HG02610 (cell line): ENCODE measurements around the gene SLC6A19.

Source experiments
- ATAC-seq: cut with Tn5 transposase; IDR thresholded peaks from one replicate; pipeline ENCODE4 v1.9.1; 2021; ENCODE audit warnings: mild to moderate bottlenecking, moderate library complexity; ENCODE audit not compliant: unreplicated experiment

SLC6A19 gene

DNA sequence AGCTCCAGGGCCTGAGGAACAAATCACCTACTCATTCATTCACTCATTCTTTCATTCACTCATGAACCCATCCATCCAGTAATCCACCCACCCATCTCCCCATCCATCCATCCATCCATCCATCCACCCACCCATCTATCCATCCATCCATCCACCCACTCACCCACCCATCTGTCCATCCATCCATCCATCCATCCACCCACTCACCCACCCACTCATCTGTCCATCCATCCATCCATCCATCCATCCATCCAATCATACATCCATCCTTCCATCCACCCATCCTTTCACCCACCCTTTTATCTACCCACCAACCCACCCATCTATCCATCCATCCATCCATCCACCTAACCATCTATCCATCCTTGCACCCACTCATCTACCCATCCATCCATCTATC is 35.5 kb upstream of the SLC6A19 start:
- ATAC-seq = no peak

DNA sequence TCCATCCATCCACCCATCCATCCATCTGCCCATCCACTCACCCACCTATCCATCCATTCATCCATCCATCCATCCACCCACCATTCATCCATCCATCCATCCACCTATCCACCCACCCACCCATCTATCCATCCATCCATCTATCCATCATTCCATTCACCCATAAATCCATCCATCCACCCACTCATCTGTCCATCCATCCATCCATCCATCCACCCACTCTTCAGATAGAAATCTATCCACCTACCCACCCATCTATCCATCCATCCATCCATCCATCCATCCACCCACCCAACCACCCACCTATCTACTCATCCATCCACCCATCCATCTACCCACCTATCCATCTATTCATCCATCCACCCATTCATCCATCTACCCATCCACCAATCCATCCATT is 35.0 kb upstream of the SLC6A19 start:
- ATAC-seq = no peak

DNA sequence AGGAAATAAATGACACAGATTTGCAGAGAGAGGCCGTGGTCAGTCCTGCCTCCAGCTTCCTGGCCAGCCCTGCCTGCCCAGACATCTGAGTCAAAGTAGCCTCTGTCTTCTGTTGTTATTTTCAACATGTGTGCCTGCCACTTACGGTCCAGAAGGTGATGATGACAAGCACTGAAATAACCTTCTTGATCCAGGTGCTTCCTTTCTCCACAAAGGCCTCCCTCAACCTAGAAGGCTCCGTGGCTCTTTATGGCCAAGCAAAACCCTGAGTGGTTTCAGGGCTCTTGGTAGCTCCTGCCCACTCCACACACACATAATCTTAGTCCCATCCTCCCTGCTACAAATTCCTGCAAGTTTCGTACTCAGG is 34.1 kb upstream of the SLC6A19 start:
- no peak for ATAC-seq

DNA sequence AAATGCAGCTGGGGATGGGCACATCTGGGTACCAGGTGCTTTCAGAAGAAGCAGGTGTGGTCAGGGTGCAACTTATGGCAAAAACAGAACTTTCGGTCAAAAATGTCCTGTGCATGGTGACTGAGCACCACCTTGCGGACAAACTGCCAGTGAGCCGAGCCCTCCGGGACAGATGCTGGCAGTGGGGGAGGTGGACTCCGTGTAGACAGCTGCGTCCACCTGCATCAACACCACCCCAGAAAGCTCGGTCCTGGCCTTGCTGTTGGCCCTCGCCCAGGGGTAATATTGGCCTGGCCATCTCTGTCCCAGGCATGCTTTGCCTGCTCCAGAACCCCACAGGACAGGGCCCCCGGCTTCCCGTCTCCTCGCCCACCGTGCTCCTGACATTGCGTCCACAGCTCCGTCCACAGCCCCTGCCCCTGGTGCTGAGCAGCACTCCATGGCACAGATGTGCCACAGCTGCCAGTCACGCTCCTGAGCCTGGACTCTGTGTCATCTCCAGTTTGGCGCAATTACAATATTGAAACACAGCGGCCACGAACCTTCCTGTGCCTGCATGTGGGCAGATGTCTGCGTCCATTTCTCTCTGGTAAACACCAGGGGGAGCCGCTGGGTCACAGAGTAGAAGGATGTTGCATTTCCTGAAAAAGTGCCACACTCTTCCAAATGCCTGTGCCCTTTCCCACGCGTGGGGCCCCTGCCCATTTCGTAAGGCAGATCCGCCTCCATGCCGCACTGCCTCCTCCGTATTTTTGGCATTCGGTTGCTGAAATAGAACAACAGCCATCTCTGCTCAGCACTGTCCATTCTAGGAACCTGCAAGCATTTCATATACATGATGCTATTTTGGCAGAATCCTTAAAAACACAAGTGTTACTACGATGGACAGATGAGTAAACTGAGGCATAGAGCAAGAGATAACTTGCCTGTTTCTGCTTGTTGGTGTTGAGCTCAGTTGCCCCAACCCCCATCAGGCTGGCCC is 33.4 kb upstream of the SLC6A19 start:
- ATAC-seq = no peak

DNA sequence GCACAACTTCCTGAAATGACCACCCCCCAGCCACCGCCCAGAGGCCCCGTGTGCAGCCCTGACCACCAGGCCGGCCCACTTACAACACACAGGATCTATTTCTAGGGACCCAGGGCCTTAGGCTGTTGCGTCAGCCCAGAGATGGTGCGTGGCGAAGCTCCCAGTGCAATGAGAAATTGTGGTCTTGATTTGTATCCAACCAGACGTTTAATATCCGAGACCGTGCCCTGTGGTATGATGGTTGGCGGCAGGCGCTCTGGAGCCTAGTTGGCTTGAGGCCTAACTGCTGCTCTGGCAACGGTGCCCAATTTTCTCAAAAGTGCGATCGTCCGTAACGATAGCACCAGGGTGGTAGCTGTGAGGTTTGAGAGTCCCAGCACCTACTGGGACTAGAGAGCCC is 32.6 kb upstream of the SLC6A19 start:
- no peak for ATAC-seq

DNA sequence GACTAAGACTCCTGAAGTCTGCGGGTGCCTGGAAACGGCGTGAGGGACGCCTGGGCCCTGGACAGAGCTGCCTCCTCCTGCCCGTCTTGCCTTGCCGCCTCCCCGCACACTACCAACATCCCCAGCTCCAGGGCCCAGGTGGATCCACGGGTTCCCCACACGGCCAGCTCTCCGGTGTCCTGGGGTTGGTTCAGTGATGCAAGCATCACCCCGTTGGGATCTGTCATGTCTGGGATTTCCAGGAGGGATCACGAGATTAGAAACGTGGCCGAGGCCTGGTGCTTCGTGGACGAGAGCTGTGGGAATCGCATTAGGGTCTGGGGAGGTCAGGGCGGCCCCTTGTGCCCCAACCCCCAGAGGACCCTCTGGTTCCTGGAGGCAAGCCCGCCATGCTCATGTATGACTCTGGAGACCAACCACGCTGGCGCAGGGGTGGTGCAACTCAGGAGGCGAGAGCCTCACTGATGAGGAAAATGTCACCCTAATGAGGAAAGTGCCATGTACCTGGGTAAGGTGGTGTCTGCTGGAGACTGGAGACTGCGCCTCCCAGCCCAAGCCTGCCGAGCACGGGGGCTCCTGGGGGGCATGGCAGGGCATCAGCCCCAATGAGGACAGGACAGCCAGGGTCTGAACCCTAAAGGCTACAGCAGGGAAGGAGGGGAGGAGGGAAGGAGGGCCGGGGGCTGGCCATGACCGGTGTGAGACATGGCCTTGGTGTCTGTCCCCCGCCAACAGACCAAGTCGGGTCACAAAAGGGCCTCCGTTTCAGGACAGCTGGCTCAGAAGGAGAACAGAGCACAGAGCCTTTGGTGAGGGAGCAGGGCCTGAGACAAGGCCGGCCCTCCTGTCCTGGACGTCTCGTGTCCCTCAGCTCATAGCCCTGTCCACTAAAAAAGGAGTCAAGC is 31.9 kb upstream of the SLC6A19 start:
- no peak for ATAC-seq

DNA sequence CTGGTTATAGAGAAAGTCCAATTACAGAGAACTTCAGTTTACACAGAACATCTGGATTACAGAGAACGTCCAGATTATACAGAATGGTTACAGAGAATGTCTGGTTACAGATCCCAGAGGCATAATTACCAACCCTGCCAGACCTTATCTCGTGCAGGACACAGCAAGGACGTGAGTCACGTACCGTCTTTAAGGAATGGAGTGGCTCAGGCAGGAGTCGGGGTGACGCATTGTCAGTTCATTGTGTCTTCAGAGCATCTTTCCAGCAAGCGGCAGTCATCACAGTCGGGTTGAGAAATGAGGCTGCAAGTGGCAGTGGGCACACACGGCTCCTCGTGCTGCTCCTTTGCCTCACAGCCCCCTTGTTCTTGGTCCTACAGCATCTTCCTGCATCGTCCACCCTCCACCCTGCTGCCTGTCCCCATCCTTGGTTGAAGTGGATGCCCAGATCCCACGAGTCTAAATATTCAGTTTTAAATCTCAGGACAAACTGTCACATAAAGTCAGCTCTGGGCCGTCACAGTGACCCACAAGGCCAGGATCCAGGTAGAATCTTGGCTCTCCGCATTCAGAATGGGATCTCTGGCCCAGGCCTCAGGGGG is 30.0 kb upstream of the SLC6A19 start:
- no peak for ATAC-seq

DNA sequence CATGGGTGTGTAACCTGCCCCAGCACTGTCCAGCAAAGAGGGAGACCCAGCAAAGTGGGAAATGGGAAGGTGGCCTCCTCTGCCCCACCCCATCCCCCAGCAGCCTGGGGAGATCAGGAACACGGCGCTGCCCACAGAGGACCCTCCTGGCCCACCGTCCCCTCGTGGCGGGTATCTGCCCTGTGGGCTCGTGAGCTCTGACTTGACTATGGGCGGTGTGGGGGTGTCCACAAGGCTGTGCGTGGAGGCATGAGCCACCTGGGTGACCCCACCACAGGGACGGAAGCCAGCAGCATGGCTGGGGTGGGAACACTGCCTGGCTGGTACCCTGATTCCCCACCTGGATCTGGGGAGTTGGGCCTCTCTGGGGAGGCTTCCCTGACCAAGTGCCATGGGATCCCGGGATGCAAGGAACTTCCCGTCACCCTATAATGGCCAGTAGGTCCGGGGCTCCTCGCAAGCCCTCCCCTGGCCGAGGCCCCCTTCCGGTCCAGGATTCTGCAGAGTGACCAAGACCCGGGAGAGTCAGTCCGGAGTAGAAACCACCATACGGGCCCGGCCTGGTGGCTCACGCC is 29.3 kb upstream of the SLC6A19 start:
- ATAC-seq = no peak

DNA sequence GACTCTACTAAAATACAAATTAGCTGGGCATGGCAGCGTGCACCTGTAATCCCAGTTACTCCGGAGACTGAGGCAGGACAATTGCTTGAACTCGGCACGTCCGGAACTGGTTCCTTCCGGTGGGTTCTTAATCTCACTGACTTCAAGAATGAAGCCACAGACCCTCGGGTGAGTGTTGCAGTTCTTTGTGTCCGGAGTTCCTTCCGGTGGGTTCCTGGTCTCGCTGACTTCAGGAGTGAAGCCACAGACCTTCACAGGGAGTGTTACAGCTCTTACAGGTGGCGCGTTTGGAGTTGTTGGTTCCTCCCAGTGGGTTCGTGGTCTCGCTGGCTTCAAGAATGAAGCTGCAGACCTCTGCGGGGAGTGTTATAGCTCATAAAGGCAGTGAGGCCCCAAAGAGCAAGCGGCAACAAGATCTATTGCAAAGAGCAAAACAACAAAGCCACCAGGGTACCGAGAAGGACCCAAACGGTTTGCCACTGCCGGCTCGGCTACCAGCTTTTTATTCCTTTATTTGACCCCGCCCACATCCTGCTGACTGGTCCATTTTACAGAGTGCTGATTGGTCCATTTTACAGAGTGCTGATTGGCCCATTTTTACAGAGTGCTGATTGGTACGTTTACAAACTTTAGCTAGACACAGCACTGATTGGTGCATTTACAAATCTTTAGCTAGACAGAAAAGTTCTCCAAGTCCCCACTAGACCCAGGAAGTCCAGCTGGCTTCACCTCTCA is 28.6 kb upstream of the SLC6A19 start:
- no peak for ATAC-seq

DNA sequence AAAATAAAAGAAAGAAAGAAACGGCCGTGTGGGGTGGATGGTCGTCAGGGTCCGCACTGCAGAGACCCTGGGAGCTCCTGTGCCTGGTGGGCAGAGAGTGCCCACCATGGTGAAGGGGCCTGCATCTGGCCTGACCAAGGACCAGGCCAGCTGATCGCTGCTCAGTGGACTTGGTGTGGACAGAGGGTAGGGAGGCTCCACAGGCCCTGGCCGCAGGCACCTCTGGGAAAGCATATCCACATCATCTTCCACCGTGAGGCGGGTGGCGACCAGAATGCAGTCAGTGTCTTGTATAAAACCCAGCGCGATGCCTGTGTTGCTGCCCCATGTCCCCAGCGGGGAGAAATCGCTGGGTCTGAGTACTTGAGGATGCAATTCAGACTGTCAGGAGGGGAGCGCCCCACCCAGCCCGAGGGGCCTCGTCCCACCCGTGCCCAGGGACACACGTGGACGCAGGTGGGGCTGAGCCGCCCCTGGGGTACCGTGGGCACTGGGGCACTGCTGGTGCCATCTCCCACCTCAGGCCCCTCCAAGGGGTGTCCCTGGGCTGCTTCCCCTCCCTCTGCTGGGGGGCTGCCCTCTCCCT is 27.8 kb upstream of the SLC6A19 start:
- no peak for ATAC-seq

DNA sequence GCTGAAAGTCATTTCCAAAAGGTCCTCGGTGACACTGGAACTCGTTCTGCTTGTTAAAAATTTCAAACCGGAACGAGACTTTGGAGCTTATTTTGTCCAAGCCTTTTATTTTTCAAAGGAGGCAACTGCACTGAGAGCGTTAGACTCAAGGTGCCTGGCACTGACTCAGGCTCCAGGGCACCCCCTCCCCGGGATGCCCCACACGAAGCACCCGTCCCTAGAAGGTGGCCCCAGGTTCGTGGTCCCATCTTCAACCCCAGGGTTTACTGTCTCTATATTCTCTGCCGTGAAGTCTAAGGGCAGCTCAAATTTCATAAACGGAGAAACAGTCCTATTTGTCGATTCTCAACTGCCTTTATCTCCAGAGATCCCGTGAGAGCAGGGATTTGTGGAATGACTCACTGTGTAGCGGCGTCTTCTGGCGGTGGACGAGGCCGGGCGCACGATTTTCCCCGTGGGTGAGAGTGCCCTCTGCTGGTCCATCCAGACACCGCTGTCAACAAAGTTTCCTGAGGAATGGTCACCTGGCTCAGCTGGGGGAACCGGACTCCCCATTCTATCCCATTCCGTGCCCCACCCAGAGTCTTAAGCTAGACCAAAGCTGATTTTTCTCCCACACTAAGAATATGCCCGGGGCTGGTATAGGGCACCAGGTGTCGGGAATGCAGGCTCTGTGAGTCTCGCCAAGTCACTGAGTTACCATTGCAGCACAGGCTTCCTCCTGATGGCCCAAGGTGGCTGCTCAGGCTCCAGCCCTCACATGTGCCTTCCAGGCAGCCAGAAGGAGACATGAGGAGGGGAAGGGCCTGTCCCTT is 27.1 kb upstream of the SLC6A19 start:
- no peak for ATAC-seq

DNA sequence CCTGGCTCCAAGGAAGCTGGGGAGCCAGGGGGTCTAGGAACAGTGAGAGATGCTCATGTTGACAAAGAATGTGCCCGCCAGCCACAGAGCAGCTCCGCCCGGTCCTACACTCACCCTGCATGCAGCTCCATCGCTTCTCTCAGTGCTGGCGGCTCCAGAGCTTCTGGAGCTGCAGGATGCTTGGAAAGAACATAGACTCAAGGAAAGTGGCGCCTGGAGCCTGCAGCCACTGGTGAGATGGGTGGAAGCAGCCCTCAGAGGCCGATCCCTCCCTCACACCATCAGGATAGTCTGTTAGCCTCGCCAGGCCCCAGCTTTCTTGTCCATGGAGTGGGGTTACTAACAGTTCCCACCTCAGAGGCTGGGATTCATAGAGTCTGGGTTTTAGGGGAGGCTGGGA is 26.4 kb upstream of the SLC6A19 start:
- no peak for ATAC-seq

DNA sequence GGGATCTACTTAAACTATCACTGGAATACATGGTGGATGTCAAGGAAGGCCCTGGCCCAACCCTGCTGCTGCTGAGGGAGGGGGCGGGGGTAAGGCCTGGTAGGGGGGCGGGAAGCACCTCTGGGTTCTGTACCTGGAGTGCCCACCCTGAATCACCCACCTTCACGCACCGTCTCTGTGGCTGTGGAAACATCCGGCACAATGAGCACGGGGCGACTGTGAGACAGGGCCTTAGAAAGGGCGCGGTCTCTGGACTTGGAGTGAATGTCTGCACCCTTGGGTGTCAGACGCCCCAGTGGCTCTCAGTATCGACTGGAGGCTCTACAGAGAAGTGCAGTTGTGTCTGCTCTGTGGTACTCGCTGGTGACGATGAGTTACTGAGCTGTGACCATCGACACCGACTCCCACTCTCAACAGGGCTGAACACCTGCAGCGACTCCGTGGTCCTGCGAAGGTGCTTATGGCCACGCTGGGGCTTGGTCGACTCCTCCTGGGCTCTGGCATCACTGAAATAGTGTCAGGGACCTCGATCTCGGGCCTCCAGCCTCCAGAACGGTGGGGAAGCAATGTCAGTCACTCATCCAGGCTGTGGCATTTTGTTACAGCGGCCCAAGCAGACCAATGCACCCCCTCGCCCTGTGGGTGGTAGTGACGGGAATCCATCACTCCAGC is 25.5 kb upstream of the SLC6A19 start:
- ATAC-seq = no peak

DNA sequence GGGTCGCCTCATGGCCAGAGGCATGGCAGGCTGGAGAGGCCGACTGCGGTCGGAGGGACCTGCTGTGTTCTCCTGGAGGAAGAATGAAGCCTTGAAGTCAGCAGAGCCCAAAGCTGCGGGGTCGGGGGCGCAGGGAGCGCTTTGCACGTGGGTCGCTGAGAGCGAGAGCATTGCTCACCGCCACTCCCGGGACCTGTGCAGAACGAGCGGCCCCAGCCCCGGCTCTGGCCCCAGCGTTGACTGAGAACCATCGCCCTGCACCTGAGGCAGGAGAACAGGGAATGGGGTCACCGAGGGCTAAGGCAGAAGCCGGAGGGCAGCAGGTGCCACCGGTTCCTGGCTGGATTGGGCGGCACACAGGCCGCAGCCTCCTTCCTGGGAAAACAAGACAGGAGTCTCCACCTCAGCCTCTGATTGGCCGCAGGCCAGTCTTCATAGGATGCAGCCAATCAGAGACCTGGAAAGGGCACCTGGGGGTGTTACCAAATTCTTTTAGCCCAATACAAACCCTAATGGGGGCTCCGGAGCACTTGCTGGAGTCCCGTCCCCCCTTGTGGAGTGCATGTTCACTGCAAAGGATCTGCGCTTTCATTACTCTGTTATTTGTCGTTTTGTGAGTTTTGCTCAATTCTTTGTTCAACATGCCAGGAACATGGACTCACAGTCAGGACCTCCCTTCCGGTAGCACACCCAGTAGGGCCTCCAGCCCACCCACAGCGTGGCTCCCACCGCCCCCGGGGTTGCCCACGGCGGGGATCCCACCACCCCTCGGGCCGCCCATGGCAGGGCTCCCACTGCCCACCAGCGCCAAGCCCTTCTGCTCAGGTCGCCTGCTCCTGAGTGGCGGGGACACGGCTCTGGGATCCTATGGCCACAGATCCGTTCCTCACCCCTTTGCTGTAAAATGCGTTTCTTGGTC is 24.7 kb upstream of the SLC6A19 start:
- no peak for ATAC-seq

DNA sequence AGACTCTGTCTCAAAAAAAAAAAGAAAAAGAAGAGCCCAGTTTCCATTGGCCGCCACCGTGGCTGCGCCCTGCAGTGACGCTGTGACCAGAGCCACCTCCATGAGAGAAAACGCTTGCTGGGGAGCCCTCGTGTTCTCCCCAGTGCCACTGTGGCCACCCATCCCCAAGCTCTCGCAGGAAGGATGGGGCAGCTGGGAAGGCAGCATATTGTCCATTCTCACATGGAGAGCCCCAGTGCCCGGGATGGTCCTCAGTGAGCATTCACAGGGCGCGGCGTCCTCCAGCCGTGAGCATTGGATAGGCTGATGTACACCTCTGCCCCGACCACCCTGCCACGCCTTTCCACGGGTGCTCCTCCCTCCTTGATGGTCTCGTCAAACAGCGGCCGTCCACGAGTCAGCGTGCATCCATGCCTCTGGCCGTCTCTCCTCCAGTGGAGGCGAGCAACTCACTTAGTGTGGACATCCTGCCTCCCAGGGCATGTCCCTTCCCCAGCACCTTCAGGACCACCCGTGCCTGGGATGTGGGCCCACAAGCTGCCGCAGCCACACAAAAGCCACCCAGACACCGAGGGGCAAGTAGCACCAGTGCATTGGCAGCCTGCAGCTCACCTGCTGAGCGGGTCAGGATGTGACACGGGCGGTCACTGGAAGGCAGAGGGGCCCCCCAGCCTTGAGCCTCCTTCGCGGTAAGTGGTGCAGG is 23.4 kb upstream of the SLC6A19 start:
- ATAC-seq = no peak

DNA sequence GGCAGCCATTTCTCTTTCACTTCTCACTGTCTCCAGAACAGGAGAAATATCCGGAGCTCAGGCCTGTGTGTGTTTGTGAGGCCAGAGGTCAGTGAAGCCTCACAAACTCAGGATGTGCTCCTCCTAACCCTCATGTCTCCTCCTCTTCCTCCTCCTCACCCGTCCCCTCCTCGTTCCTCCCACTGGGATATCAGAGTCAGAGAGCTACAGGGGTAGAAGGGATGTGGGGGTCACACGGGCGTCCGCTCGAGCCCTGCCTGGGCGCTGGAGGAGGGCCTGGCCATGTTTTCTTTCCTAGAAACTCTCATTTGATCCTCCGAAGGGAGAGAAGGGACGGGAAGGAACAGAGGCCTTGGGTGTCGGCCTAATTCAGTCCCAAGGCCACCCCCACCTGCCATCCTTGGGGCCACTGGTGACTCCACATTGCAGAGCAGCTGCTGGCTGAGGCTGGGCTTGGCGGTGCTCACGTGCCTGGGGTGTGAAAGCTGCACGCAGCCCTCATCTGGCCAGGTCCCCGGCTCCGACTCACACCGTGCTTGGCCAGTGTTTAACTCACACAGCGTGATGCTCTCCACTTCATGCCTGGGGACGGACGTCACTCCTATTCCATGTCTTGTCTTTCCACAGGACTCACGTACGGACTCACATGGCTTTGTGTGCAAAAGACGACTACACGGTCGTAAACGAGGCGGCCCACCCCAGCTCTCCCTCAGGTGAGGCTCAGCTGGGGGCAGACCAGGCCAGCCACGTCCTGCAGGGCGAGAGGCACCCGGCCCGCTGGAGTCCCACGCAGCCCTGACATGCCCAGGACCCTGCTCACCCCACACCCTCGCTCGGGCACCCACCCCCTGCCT is 22.6 kb upstream of the SLC6A19 start:
- ATAC-seq = no peak
